Keratinocyte (primary cell): ENCODE results near the gene LDB2. TPM values are rescaled to one million over a fixed set of nuclear protein-coding genes. Genes with fewer than 3 reads are reported as not detected.

Experiments used
- DNase-seq: peaks from one replicate; pipeline ENCODE4 v3.0.0-alpha.2; 2011; ENCODE audit warnings: low read depth, missing footprints, low spot score
- FAIRE-seq: peaks from 2 replicates; lab custom pipeline; 2011; peaks lifted over from hg19 to GRCh38; lab: Jason Lieb, UNC
- H2AFZ ChIP-seq: 2 replicates; pipeline ENCODE4 v1.6.0; 2012; ENCODE audit warnings: low read length, control low read depth, inconsistent platforms; ENCODE audit not compliant: control insufficient read depth
- H3K27ac ChIP-seq: 2 replicates; pipeline ENCODE4 v1.5.1; 2011; ENCODE audit warnings: low read length; ENCODE audit not compliant: control insufficient read depth, insufficient read depth
- H3K27me3 ChIP-seq: 3 replicates; pipeline ENCODE4 v1.6.0; 2011; ENCODE audit warnings: low read length; ENCODE audit not compliant: control insufficient read depth, insufficient read depth; ENCODE audit errors: extremely low read depth
- H3K36me3 ChIP-seq, 2 experiments: 2 replicates in 1 of 2; 3 replicates in 1 of 2; pipeline ENCODE4 v1.5.1; 2011; ENCODE audit warnings: low read length in 2 of 2, mild to moderate bottlenecking in 1 of 2; ENCODE audit not compliant: control insufficient read depth in 2 of 2, insufficient read depth in 2 of 2; ENCODE audit errors: extremely low read depth in 1 of 2
- H3K4me1 ChIP-seq: 3 replicates; pipeline ENCODE4 v1.5.1; 2011; ENCODE audit warnings: low read length; ENCODE audit not compliant: control insufficient read depth, insufficient read depth; ENCODE audit errors: extremely low read depth
- H3K4me2 ChIP-seq: 3 replicates; pipeline ENCODE4 v1.6.0; 2011; ENCODE audit warnings: low read depth, low read length; ENCODE audit not compliant: control insufficient read depth, insufficient read depth; ENCODE audit errors: extremely low read depth
- H3K4me3 ChIP-seq, 3 experiments: fragments of 200-600 bp in 1 of 3; sonication (generic) in 1 of 3; 2 replicates in 2 of 3; 3 replicates in 1 of 3; pipeline ENCODE4 v1.5.1; 2011 to 2016; ENCODE audit warnings: low read length in 3 of 3, mild to moderate bottlenecking in 3 of 3, control low read depth in 2 of 3, inconsistent platforms in 1 of 3, low read depth in 1 of 3, mixed read lengths in 1 of 3, mixed run types in 1 of 3, moderate library complexity in 1 of 3; ENCODE audit not compliant: control insufficient read depth in 2 of 3, insufficient read depth in 2 of 3; ENCODE audit errors: extremely low read depth in 1 of 3
- H3K79me2 ChIP-seq: 2 replicates; pipeline ENCODE4 v1.6.0; 2012; ENCODE audit warnings: low read length; ENCODE audit not compliant: control insufficient read depth, insufficient read depth
- H3K9ac ChIP-seq: 3 replicates; pipeline ENCODE4 v1.6.0; 2011; ENCODE audit warnings: low read length; ENCODE audit not compliant: control insufficient read depth, insufficient read depth; ENCODE audit errors: extremely low read depth
- H3K9me1 ChIP-seq: 3 replicates; pipeline ENCODE4 v1.6.0; 2011; ENCODE audit warnings: low read length; ENCODE audit not compliant: control insufficient read depth, insufficient read depth; ENCODE audit errors: extremely low read depth
- H3K9me3 ChIP-seq: 2 replicates; pipeline ENCODE4 v1.5.1; 2012; ENCODE audit warnings: low read depth, low read length; ENCODE audit not compliant: control insufficient read depth
- H4K20me1 ChIP-seq: 3 replicates; pipeline ENCODE4 v1.6.0; 2011; ENCODE audit warnings: low read length; ENCODE audit not compliant: control insufficient read depth, insufficient read depth; ENCODE audit errors: extremely low read depth
- CTCF ChIP-seq, 3 experiments: IDR thresholded peaks in 1 of 3; conservative IDR thresholded peaks in 1 of 3; optimal IDR thresholded peaks in 1 of 3; 2 replicates in 2 of 3; 3 replicates in 1 of 3; pipeline versions ENCODE3 to v1.5.1; 2011; ENCODE audit warnings: low read length in 3 of 3, mild to moderate bottlenecking in 3 of 3, moderate library complexity in 2 of 3, control low read depth in 1 of 3, inconsistent platforms in 1 of 3; ENCODE audit not compliant: insufficient read depth in 2 of 3; ENCODE audit errors: extremely low read depth in 1 of 3
- EZH2 ChIP-seq: IDR thresholded peaks from one replicate; pipeline ENCODE4 v1.6.1; 2012; ENCODE audit warnings: inconsistent platforms, mild to moderate bottlenecking, low read length, moderate library complexity
- dilution Hi-C: fragments of 300-500 bp; cut with MboI; formaldehyde crosslinking; loops from one replicate; pipeline ENCODE4 v1.7.0; 2020; ENCODE audit warnings: low sequenced_read_pairs; ENCODE audit not compliant: extremely low pct_ligation_motif_present
- polyA plus RNA-seq, 5 experiments: library from polyadenylated mRNA; depleted of rRNA in 3 of 5; stranded (reverse) in 3 of 5; stranded (forward) in 1 of 5; unstranded in 1 of 5; fragments of >200 nt; gene quantifications; 1 replicate in 1 of 5; 2 replicates in 3 of 5; 3 replicates in 1 of 5; pipeline versions ENCODE4 v1.2.1 to v1.2.3, GENCODE V29; 2011 to 2012; ENCODE audit warnings: missing spikeins in 2 of 5, low read depth in 1 of 5, low replicate concordance in 1 of 5

The LDB2 gene
- polyA plus RNA-seq, 1 donor (not counting 4 experiments of a cell fraction or from before 2014, with no cell fraction given), result not detected

- Histone ChIP-seq H3K4me1 (no peaks in the 10 kb centered on the region), H3K9me3 (no peaks in the 10 kb centered on the region), H3K27ac (no peak overlapping the region), H3K9ac (no peak overlapping the region), H3K36me3 (no peaks in the 10 kb centered on the region), H3K79me2 (no peaks in the 10 kb centered on the region), H4K20me1 (no peaks in the 10 kb centered on the region), H3K9me1 (no peaks in the 10 kb centered on the region), H3K27me3 (no peaks in the 10 kb centered on the region), H3K4me2 (no peak overlapping the region), H3K4me3 (no peak overlapping the region), H2AFZ (no peak overlapping the region)
- FAIRE-seq (no peak), DNase-seq (no peak)
- dilution Hi-C loops, result no loop called here
- TF ChIP-seq EZH2, result no peak
- no peak for TF ChIP-seq CTCF (optimal IDR thresholded peaks at IDR 0.05 in 1 of 3, IDR thresholded peaks at IDR 0.05 in 1 of 3, conservative IDR thresholded peaks at IDR 0.05 in 1 of 3; ENCODE audit: extremely low read depth in 1 of 3, insufficient read depth in 2 of 3, low read length in 3 of 3)
These were observed 240.3 kb downstream of the LDB2 start for GRCh38 chr4:16658183-16658582.

- H3K9me1 ChIP-seq, result no peaks in the 10 kb centered on the region
- FAIRE-seq (no peak), DNase-seq (no peak)
- H3K27ac ChIP-seq, result no peak overlapping the region
- H3K9ac ChIP-seq, result no peak overlapping the region
- H3K4me1 ChIP-seq, result no peaks in the 10 kb centered on the region
- TF ChIP-seq CTCF (optimal IDR thresholded peaks at IDR 0.05 in 1 of 3, IDR thresholded peaks at IDR 0.05 in 1 of 3, conservative IDR thresholded peaks at IDR 0.05 in 1 of 3; ENCODE audit: extremely low read depth in 1 of 3, insufficient read depth in 2 of 3, low read length in 3 of 3), result no peak
- TF ChIP-seq EZH2, result no peak
- dilution Hi-C loops, result no loop called here
- no peaks in the 10 kb centered on the region for H3K27me3 ChIP-seq
- no peaks in the 10 kb centered on the region for H3K79me2 ChIP-seq
- no peak overlapping the region for H3K4me3 ChIP-seq
- no peaks in the 10 kb centered on the region for H4K20me1 ChIP-seq
- H3K9me3 ChIP-seq, result no peaks in the 10 kb centered on the region
- no peaks in the 10 kb centered on the region for H3K36me3 ChIP-seq
- H2AFZ ChIP-seq, result no peak overlapping the region
- H3K4me2 ChIP-seq, result no peak overlapping the region
These were observed 243.3 kb downstream of the LDB2 start for GRCh38 chr4:16655111-16655510.
